ENCODE data around the gene ADAMTSL1. TPM values are rescaled to one million over a fixed set of nuclear protein-coding genes. Genes with fewer than 3 reads are reported as not detected.

ADAMTSL1 gene
- total and polyA plus RNA-seq, 2 of the 8 experiments (the other 6 are each of a cell fraction or from before 2014, with no cell fraction given): 0.84 to 1.1 TPM

- H3K9me3 ChIP-seq (ENCODE audit: insufficient read depth in 2 of 2, low read depth in 1 of 2, low read length in 1 of 2): no peaks in the 10 kb centered on the region
- H4K8ac ChIP-seq (ENCODE audit: extremely low read depth, insufficient read depth, low read length): no peak overlapping the region
- no peak overlapping the region for H4K5ac ChIP-seq (ENCODE audit: insufficient read length, low read depth, low read length)
- ChIA-PET CTCF (ENCODE audit: partially characterized antibody) (interaction anchor here (0.6 kb wide), 1 partner anchor 384 kb away, joined by 3 read pairs; no protein-coding TSS in a partner anchor), POLR2A (ENCODE audit: partially characterized antibody) (no interaction called here)
- H3K4ac ChIP-seq (replicated peaks; ENCODE audit: insufficient read length, low read depth, low read length): no peak overlapping the region
- no peaks in the 10 kb centered on the region for H3K23me2 ChIP-seq (ENCODE audit: low read depth, low read length)
- H2AFZ ChIP-seq (ENCODE audit: low read length): no peak overlapping the region
- H3K18ac ChIP-seq (ENCODE audit: extremely low read depth, low read length): no peak overlapping the region
- H2BK5ac ChIP-seq (ENCODE audit: low read depth, low read length): no peak overlapping the region
- H3K27ac ChIP-seq (ENCODE audit: low read depth, low read length): no peak overlapping the region
- no peaks in the 10 kb centered on the region for H3K79me1 ChIP-seq (ENCODE audit: low read depth, low read length)
- H4K91ac ChIP-seq (replicated peaks; ENCODE audit: insufficient read length, low read length): no peak overlapping the region
- no peaks in the 10 kb centered on the region for H3K4me1 ChIP-seq (replicated peaks in 1 of 4; ENCODE audit: control insufficient read depth in 3 of 4, insufficient read depth in 4 of 4, low read length in 3 of 4)
- no peak overlapping the region for H2BK12ac ChIP-seq (ENCODE audit: low read depth, low read length)
- no peak overlapping the region for H2BK120ac ChIP-seq (replicated peaks; ENCODE audit: low read depth, low read length)
- no peaks in the 10 kb centered on the region for H3K27me3 ChIP-seq (replicated peaks in 1 of 4; ENCODE audit: control insufficient read depth in 3 of 4, extremely low read depth in 1 of 4, insufficient read depth in 3 of 4, low read length in 3 of 4)
- no peak overlapping the region for H3K9ac ChIP-seq (replicated peaks in 1 of 4; ENCODE audit: extremely low read depth in 1 of 4, low read depth in 3 of 4, low read length in 3 of 4)
- no peak overlapping the region for H3K14ac ChIP-seq (ENCODE audit: insufficient read length)
- H4K20me1 ChIP-seq (replicated peaks in 1 of 2; ENCODE audit: control insufficient read depth in 1 of 2, insufficient read depth in 2 of 2, low read length in 2 of 2): no peaks in the 10 kb centered on the region
- H3K4me3 ChIP-seq (ENCODE audit: extremely low read depth in 1 of 4, insufficient read depth in 2 of 4, low read depth in 3 of 4, low read length in 4 of 4): no peak overlapping the region
- H2BK20ac ChIP-seq (ENCODE audit: low read length): no peak overlapping the region
- no peaks in the 10 kb centered on the region for H3K36me3 ChIP-seq (ENCODE audit: control insufficient read depth in 2 of 4, insufficient read depth in 4 of 4, low read length in 3 of 4)
- no peak overlapping the region for H2BK15ac ChIP-seq (ENCODE audit: low read length)
- DNase-seq (ENCODE audit: low read depth in 1 of 2, low spot score in 2 of 2) (no peak), FAIRE-seq (no peak)
- no peak overlapping the region for H3K23ac ChIP-seq (ENCODE audit: insufficient read length)
- H3K56ac ChIP-seq (replicated peaks; ENCODE audit: insufficient read length, low read depth, low read length): no peak overlapping the region
- no peak overlapping the region for H3K4me2 ChIP-seq (ENCODE audit: insufficient read depth in 1 of 2, low read depth in 2 of 2, low read length in 2 of 2)
- TF ChIP-seq TEAD4 (IDR thresholded peaks at IDR 0.05; ENCODE audit: low read depth, low read length) (no peak), GABPA (IDR thresholded peaks at IDR 0.05; ENCODE audit: borderline replicate concordance, insufficient read depth, low read length) (no peak), BACH1 (IDR thresholded peaks at IDR 0.05; ENCODE audit: low read length) (no peak), SRF (IDR thresholded peaks at IDR 0.05; ENCODE audit: low read depth, low read length) (no peak), GTF2F1 (IDR thresholded peaks at IDR 0.05; ENCODE audit: borderline replicate concordance, low read depth, low read length) (no peak), RXRA (IDR thresholded peaks at IDR 0.05; ENCODE audit: insufficient read depth, low read depth, low read length) (no peak), CBX5 (IDR thresholded peaks at IDR 0.05; ENCODE audit: low read depth, low read length) (no peak), PHF8 (conservative IDR thresholded peaks at IDR 0.05; ENCODE audit: low read depth, low read length) (no peak), POLR2A (IDR thresholded peaks at IDR 0.05; ENCODE audit: control extremely low read depth in 1 of 2, low read depth in 2 of 2, low read length in 2 of 2) (no peak), BCL11A (IDR thresholded peaks at IDR 0.05; ENCODE audit: low read depth in 2 of 2, low read length in 2 of 2) (no peak), TCF12 (IDR thresholded peaks at IDR 0.05; ENCODE audit: low read depth, low read length) (no peak)
- 96% methylated on average over 4 of the region's 4 CpGs; no CpG with 5 or more reads in 1 of the 2 experiments for WGBS, 2 experiments (ENCODE audit: extremely low coverage in 1 of 2, insufficient coverage in 1 of 2, insufficient read length in 1 of 2, insufficient replicate concordance in 2 of 2, low coverage in 1 of 2, low lambda C conversion rate in 2 of 2, missing lambda C conversion rate in 1 of 2)
- H3K79me2 ChIP-seq (ENCODE audit: control insufficient read depth in 1 of 2, insufficient read depth in 2 of 2, low read length in 2 of 2): no peaks in the 10 kb centered on the region
- H2AK5ac ChIP-seq (ENCODE audit: low read depth, low read length): no peak overlapping the region
These were observed 166.0 kb downstream of the ADAMTSL1 start for GRCh38 chr9:18639911-18640310.

Measured in H1 (cell line).